GM19397 (cell line): Measurements from ENCODE around the gene TPH2.

Source experiments
- ATAC-seq: cut with Tn5 transposase; IDR thresholded peaks from one replicate; pipeline ENCODE4 v1.9.1; 2021; ENCODE audit warnings: mild to moderate bottlenecking, moderate library complexity; ENCODE audit not compliant: unreplicated experiment

The TPH2 gene

GRCh38 chr12:71938728-71939385, at the start of gene TPH2:
TSS of gene TPH2 (plus strand) at chr12:71938845. CDS start at chr12:71938987, 142 bp downstream.
- peak; percentile 79 for ATAC-seq

GRCh38 chr12:71890475-71890874, 48.2 kb upstream of the TPH2 start:
- no peak for ATAC-seq

- no peak for ATAC-seq
Observed at GRCh38 chr12:71892059-71892458, 46.6 kb upstream of the TPH2 start.

GRCh38 chr12:71896205-71896882, 42.3 kb upstream of the TPH2 start:
- ATAC-seq: no peak

- ATAC-seq: no peak
Observed at GRCh38 chr12:71900091-71900490, 38.6 kb upstream of the TPH2 start.

GRCh38 chr12:71904629-71905028, 34.0 kb upstream of the TPH2 start:
- no peak for ATAC-seq

DNA sequence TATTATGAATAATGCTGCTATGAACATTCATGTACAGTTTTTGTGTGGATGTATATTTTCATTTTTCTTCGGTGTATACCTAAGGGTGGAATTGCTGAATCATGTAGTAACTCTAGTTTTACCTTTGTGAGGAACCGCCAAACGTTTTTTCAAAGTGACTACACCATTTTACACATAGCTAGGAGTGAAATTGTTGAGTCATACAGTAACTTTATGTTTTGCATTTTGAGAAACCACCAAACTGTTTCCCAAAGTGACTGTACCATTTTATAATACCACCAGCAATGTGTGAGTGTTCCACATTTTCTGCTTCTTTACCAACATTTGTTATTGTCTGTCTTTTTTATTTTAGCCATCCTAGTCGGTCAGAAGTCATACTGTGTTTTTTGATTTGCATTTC, 3.1 kb upstream of the TPH2 start:
- ATAC-seq: peak; percentile 58

DNA sequence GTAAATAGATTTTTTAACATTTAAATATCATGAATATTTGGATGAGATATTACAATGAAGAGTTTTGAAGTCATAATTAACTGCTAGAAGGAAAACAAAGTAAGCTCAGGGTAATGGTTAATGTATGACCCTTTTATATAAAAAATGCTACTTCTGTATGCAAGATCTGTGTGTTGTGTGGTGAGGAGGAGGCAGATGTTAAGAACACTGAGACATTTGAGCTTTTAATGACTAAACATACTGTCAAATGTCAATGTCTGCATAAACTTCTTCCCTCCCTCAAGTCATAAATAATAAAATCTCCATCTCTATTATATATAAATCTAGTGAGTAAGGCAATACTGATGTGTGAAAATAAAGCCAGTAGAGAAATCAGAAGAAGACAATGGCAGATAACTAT, 1.4 kb downstream of the TPH2 start:
- no peak for ATAC-seq

GRCh38 chr12:71941174-71941573, 2.5 kb downstream of the TPH2 start:
- no peak for ATAC-seq

GRCh38 chr12:71942259-71942658, 3.6 kb downstream of the TPH2 start:
- no peak for ATAC-seq

DNA sequence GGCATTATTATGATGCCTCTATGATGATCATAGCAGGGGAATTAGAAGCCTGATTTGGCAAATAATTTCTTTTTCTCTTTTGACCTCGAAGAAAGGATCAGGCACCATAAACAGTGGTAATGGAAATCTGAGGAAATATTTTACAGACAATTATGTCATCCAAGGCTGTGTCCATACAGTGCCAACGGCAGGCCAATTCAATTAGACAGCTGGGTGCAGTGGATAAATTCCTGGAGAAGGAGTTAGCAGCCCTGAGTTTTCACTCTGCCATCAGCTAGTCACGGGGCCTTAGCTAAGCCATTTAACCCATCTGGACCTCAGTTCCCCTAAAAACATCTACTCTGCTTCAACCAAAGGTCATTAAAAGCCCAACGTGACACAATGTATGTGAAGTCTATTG, 4.1 kb downstream of the TPH2 start:
- ATAC-seq: no peak

DNA sequence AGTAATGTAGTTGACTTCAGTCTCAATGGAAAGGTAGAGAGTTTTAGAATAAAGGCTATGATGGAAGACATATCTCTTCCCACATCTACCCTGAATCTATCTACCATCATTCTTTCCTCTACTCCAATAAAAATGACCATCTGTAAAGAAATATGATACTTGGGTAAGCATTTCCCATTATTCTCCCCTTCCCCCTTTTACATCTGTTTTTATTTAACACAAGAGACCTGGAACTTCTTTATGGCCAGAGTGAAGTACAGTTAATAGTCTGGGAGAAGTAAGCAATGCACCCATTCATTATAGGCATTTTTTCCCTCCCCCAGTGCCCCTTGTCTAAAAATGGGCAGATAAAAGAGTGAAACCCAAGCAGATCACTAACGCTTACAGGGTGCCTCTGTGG, 6.5 kb downstream of the TPH2 start:
- ATAC-seq: no peak

- no peak for ATAC-seq
Observed at GRCh38 chr12:71945883-71946282, 7.2 kb downstream of the TPH2 start.

- no peak for ATAC-seq
Observed at GRCh38 chr12:71947645-71948105, 9.0 kb downstream of the TPH2 start.

- no peak for ATAC-seq
Observed at GRCh38 chr12:71948390-71948789, 9.7 kb downstream of the TPH2 start.

DNA sequence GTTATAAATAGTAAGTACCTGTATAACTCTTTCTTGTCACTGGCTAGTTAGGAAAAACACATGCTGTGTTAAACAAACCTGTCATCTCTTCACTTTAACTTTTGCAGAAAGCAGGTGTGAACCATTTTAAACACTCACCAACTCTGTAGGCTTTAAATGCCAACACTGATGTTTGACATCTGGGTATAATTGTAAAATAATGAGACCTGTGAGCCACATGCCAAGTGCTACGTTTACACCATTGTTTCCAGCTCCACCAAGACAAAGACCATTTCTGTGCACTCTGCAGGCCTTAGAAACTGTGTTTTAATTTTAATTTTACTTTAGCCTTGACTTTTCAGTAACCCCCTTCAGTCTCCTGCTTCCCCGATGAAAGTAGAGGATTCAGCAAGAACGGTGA, 11.0 kb downstream of the TPH2 start:
- no peak for ATAC-seq

DNA sequence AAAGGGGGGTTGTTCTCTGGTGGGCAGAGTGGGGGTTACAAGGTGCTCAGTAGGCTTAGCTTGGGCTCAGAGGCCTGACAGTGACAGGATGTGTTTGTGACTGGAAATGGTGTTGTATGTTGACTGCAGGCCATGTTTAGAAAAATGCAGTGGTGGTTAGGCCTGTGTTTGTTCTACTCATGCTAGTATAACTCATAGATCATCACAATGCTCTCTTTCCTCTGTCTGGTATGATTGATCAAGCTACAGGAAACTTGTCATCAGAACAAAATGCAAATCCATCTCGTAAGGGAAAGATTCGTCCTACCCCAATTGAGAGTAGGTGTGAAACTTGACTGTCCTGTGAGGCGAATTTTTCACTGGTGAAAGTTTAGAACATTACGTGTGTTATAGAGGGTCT, 11.8 kb downstream of the TPH2 start:
- ATAC-seq: no peak

GRCh38 chr12:71950819-71951218, 12.2 kb downstream of the TPH2 start:
- ATAC-seq: no peak

DNA sequence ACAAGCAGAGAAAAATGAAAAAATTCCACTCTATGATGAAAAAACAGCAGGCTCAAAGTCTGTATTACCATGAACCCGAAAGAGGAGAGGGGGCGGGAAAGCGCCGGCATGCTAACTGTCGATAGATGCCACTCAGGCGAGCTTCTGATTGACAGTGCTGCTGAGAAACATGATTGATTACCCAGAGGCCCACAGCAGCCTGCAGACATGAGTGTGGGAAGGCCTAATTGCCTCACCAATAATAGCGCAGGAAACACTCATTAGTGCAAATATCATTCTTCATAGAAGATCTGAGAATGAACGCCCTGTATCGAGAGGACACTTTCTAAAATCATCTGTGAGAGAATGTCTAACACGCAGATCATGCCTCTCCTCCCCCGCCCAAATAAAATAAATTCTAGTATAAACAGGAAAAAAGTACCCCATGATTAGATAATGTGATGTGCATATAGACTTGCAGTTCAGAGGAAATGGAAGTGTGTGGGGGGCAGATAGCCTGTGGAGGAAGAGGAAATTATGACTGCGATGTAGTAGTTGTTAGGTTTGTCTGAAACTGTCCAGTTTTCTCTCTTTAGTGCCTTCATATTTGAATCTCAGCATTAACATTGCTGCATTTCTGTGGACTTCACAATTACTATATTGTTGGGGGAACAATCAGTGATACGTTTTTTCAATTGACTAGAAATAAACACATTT, 15.6 kb downstream of the TPH2 start:
- ATAC-seq: no peak

- ATAC-seq: no peak
Observed at GRCh38 chr12:71954861-71955260, 16.2 kb downstream of the TPH2 start.

GRCh38 chr12:71955970-71956369, 17.3 kb downstream of the TPH2 start:
- no peak for ATAC-seq

DNA sequence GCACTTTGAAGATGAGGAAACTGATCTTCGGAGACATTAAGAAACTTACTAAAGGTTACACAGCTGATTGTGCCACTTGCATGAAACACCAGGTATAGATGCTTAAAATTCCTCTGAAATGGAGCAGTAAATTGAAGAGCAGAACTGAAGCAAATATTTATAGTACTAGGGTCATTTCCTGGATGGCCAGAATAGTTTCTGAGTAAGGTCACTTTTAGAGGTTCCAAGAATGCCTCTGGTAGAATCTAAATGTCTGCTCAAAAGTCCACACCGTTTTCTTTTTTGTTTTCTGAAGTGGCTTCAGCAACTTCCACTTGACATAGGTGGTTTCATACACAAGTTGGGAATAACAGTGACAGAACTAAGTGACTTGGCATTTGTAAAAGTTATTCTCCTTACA, 19.4 kb downstream of the TPH2 start:
- no peak for ATAC-seq
